ENCODE data around the gene AK6.
"Not testable (repeated sequence)": the region's sequence is repeated elsewhere in the genome, so short reads cannot be mapped to it uniquely, and the experiment has no call there.

Gene AK6

GRCh38 chr5:69369340-69370121 is at the start of gene AK6, which contains the start of the genes RAD17 and TAF9:
Gene AK6, minus strand, starts transcription at chr5:69369520. Its CDS starts 30 bp downstream, at chr5:69369490.
Gene RAD17, plus strand, starts transcription at chr5:69369818. Its CDS starts 2,391 bp downstream, at chr5:69372209.
Gene TAF9, minus strand, starts transcription at chr5:69369520. Its CDS starts 3,783 bp downstream, at chr5:69365737.
- DNase-seq = peak; percentile 91

GRCh38 chr5:69418554-69418953 is 49.2 kb upstream of the AK6 start:
- no peak for DNase-seq

- no peak for DNase-seq
These were observed 47.4 kb upstream of the AK6 start for GRCh38 chr5:69416699-69417098.

- DNase-seq = no peak
These were observed 46.9 kb upstream of the AK6 start for GRCh38 chr5:69416180-69416579.

GRCh38 chr5:69415584-69415958 is 46.3 kb upstream of the AK6 start:
- DNase-seq = no peak

- peak; percentile 39 for DNase-seq
These were observed 45.7 kb upstream of the AK6 start, which contains the start of gene MARVELD2 for GRCh38 chr5:69414885-69415583. Gene MARVELD2, plus strand, starts transcription at chr5:69415116. Its CDS starts 4,270 bp downstream, at chr5:69419386.

GRCh38 chr5:69404659-69405330 is 35.5 kb upstream of the AK6 start:
- no peak for DNase-seq

GRCh38 chr5:69378376-69378775 is 9.1 kb upstream of the AK6 start:
- DNase-seq = no peak

- no peak for DNase-seq
These were observed 5.7 kb upstream of the AK6 start for GRCh38 chr5:69374911-69375446.

- no peak for DNase-seq
These were observed 3.1 kb upstream of the AK6 start for GRCh38 chr5:69372394-69372793.

GRCh38 chr5:69370335-69370734 is 1.0 kb upstream of the AK6 start:
- DNase-seq = not testable (repeated sequence)

GRCh38 chr5:69368458-69369339 is 621 bp downstream of the AK6 start:
- DNase-seq = peak; percentile 51

GRCh38 chr5:69367697-69368279 is 1.5 kb downstream of the AK6 start:
- DNase-seq = no peak

GRCh38 chr5:69364850-69365249 is 4.5 kb downstream of the AK6 start:
- DNase-seq = no peak

- peak; percentile 37 for DNase-seq
These were observed 4.9 kb downstream of the AK6 start for GRCh38 chr5:69364414-69364813.

GRCh38 chr5:69360442-69360841 is 8.9 kb downstream of the AK6 start:
- DNase-seq = no peak

GRCh38 chr5:69359699-69360098 is 9.6 kb downstream of the AK6 start:
- no peak for DNase-seq

GRCh38 chr5:69350664-69351063 is 18.7 kb downstream of the AK6 start:
- no peak for DNase-seq

- DNase-seq = no peak
These were observed 26.2 kb downstream of the AK6 start for GRCh38 chr5:69343083-69343482.

GRCh38 chr5:69341520-69342161 is 27.7 kb downstream of the AK6 start:
- no peak for DNase-seq

GRCh38 chr5:69335341-69335935 is 33.9 kb downstream of the AK6 start:
- no peak for DNase-seq
